Liver (tissue), 3 donors: Measurements from ENCODE around the gene PRDX1.

Source experiments
- GABPA ChIP-seq, 2 donors: IDR thresholded peaks in 1 of 2; conservative IDR thresholded peaks in 1 of 2; 2 replicates each; pipeline ENCODE4 v1.6.1; 2016; ENCODE audit warnings: antibody characterized with exemption in 2 of 2, mild to moderate bottlenecking in 1 of 2, moderate library complexity in 1 of 2
- RAD21 ChIP-seq, 2 donors: IDR thresholded peaks; 2 replicates each; pipeline ENCODE4 v1.6.1; 2016; ENCODE audit warnings: antibody characterized with exemption in 2 of 2, mild to moderate bottlenecking in 2 of 2
- TAF1 ChIP-seq: conservative IDR thresholded peaks from 2 replicates; pipeline ENCODE4 v1.6.1; 2016; ENCODE audit warnings: antibody characterized with exemption, mild to moderate bottlenecking
- TF ChIP-seq, protein P1 (sequence below): IDR thresholded peaks from 2 replicates; pipeline ENCODE4 v1.6.1; 2016; ENCODE audit warnings: antibody characterized with exemption, mild to moderate bottlenecking
- TF ChIP-seq, protein P2 (sequence below): fragments of 150-350 bp; IDR thresholded peaks from 2 replicates; pipeline ENCODE4 v1.5.1; 2017; ENCODE audit warnings: improper control_type of control experiment, low read depth, low read length; ENCODE audit not compliant: missing input control
- donor health status: healthy.
- donor health status: healthy.

DNA sequence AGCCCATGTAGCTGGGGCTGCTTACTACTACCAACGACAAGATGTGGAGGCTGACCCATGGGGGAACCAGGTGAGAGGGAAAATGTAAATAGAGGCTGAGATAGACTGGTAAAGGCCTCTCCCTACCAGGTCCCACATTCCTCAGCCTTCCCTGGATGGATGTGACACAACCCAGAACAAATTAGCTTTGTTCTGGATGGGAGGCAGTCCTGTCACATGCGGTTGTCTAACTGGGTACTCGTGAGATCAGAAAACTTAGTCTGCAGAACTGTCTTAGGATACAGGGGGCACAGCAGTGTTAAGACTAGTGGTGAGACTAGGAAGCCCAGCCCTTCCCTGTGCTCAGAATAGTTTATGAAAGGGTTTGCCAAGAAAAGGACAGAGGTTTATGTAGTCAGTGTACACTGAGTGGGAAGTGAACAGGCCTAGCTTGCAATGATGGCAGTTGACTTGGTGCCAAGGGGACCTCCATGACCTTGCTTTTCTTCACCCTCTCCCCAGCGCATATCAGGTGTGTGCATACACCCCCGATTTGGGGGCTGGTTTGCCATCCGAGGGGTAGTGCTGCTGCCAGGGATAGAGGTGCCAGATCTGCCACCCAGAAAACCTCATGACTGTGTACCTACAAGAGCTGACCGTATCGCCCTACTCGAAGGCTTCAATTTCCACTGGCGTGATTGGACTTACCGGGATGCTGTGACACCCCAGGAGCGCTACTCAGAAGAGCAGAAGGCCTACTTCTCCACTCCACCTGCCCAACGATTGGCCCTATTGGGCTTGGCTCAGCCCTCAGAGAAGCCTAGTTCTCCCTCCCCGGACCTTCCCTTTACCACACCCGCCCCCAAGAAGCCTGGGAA lies 13.2 kb downstream of the PRDX1 start:
- TF ChIP-seq, protein P1, sequence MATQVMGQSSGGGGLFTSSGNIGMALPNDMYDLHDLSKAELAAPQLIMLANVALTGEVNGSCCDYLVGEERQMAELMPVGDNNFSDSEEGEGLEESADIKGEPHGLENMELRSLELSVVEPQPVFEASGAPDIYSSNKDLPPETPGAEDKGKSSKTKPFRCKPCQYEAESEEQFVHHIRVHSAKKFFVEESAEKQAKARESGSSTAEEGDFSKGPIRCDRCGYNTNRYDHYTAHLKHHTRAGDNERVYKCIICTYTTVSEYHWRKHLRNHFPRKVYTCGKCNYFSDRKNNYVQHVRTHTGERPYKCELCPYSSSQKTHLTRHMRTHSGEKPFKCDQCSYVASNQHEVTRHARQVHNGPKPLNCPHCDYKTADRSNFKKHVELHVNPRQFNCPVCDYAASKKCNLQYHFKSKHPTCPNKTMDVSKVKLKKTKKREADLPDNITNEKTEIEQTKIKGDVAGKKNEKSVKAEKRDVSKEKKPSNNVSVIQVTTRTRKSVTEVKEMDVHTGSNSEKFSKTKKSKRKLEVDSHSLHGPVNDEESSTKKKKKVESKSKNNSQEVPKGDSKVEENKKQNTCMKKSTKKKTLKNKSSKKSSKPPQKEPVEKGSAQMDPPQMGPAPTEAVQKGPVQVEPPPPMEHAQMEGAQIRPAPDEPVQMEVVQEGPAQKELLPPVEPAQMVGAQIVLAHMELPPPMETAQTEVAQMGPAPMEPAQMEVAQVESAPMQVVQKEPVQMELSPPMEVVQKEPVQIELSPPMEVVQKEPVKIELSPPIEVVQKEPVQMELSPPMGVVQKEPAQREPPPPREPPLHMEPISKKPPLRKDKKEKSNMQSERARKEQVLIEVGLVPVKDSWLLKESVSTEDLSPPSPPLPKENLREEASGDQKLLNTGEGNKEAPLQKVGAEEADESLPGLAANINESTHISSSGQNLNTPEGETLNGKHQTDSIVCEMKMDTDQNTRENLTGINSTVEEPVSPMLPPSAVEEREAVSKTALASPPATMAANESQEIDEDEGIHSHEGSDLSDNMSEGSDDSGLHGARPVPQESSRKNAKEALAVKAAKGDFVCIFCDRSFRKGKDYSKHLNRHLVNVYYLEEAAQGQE, result no peak
- no peak for TF ChIP-seq RAD21 (IDR thresholded peaks at IDR 0.05)
- TF ChIP-seq, protein P2, sequence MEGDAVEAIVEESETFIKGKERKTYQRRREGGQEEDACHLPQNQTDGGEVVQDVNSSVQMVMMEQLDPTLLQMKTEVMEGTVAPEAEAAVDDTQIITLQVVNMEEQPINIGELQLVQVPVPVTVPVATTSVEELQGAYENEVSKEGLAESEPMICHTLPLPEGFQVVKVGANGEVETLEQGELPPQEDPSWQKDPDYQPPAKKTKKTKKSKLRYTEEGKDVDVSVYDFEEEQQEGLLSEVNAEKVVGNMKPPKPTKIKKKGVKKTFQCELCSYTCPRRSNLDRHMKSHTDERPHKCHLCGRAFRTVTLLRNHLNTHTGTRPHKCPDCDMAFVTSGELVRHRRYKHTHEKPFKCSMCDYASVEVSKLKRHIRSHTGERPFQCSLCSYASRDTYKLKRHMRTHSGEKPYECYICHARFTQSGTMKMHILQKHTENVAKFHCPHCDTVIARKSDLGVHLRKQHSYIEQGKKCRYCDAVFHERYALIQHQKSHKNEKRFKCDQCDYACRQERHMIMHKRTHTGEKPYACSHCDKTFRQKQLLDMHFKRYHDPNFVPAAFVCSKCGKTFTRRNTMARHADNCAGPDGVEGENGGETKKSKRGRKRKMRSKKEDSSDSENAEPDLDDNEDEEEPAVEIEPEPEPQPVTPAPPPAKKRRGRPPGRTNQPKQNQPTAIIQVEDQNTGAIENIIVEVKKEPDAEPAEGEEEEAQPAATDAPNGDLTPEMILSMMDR, result no peak
- TF ChIP-seq GABPA (IDR thresholded peaks at IDR 0.05 in 1 of 2, conservative IDR thresholded peaks at IDR 0.05 in 1 of 2), result no peak
- no peak for TF ChIP-seq TAF1
